Activated CD4-positive, CD25-positive, alpha-beta regulatory T cell treated with anti-CD3 and anti-CD28 coated beads, Interleukin-2, amount 50 U/mL, for 16 hours (primary cell): Measurements from ENCODE around the gene KRTAP4-11.
"Not testable (repeated sequence)": the region's sequence is repeated elsewhere in the genome, so short reads cannot be mapped to it uniquely, and the experiment has no call there.

Experiments
- DNase-seq: peaks from one replicate; pipeline ENCODE4 v3.0.0-alpha.2; 2020; ENCODE audit warnings: low read depth, low spot score

The KRTAP4-11 gene

GRCh38 chr17:41084100-41084856 is 33.9 kb downstream of the KRTAP4-11 start, which contains the start of gene KRTAP4-7:
Gene KRTAP4-7 (plus strand): TSS chr17:41084150. CDS start chr17:41084207, 57 bp downstream.
- not testable (repeated sequence) for DNase-seq

DNA sequence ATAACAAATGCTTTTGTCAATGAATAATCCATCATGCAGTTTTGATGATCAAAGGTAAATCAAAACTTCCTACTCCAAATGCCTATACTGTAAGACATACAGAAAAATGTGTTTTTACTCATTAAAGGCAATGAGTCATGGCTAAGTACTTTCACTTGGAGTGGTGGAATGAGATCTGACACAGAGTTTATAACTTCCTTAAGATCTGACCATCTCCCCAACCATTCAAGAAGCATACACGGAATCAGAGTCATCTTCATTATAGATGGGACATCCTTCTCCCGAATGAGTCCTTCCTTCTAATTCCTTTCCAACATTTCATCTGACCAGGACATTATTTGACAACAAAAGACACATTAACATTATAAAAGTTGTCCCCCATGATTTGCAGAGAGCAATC is 34.7 kb downstream of the KRTAP4-11 start:
- DNase-seq, result not testable (repeated sequence)

- DNase-seq, result no peak
Observed at GRCh38 chr17:41082626-41083025, 35.5 kb downstream of the KRTAP4-11 start.

DNA sequence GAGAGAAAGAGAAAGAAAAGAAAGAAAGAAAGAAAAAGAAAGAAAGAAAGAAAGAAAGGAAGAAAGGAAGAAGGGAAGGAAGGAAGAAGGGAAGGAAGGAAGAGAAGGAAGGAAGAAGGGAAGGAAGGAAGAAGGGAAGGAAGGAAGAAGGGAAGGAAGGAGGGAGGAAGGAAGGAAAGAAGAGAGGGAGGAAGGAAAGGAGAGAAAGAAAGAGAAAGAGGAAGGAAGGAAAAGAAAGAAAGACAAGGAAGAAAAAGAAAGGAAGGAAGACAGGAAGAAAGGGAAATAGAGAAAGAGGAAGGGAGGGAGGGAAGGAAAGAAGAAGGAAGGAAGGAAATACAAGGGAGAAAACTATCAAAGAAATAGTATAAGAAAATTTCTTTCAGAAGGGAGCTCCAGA is 41.4 kb downstream of the KRTAP4-11 start:
- DNase-seq, result no peak

DNA sequence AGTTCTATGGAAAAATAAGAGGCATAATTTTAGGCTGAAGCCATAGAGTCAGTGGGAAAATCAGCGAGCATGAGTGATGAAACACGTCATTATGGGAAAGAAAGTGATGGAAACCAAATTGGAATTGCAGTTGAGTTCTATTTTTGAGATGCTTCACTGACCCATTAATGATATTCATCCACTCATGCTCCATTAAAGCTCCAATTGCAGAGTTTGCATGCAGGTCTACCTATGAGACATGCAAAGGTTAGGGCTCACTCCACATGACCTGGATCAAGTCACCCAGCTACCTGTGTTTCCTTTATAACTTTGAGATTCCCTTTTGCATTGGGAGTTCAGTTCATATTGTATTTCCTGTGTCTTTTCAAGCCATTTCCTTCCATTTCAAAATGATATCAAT is 44.5 kb downstream of the KRTAP4-11 start:
- no peak for DNase-seq

GRCh38 chr17:41071606-41072360 is 46.4 kb downstream of the KRTAP4-11 start:
- DNase-seq, result no peak

DNA sequence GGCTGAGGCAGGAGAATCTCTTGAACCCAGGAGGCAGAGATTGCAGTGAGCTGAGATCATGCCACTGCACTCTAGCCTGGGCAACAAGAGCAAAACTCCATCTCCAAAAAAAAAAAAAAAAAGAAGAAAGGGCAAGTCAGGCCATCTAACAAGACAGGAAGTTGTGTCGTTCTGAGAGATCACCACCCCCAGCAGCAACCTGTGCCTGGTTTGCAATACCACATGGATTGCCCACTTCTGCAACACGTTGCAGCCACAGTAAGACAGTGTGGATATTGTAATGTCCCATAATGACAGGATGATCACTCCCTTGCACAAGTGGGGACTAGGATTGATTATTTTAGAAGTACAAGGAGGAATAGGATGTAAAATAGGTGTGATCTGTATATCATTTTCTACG is 49.1 kb downstream of the KRTAP4-11 start:
- no peak for DNase-seq

- no peak for DNase-seq
Observed at GRCh38 chr17:41067281-41067680, 50.9 kb downstream of the KRTAP4-11 start.
